Erythroblast (primary cell): ENCODE results near the gene CFAP157.

Experiments
- GATA1 ChIP-seq: IDR thresholded peaks from 2 replicates; pipeline ENCODE4 v1.6.1; 2011; ENCODE audit warnings: low read depth, mild to moderate bottlenecking, control low read depth, low read length, moderate library complexity
- POLR2A ChIP-seq: IDR thresholded peaks from 2 replicates; pipeline ENCODE4 v1.6.1; 2011; ENCODE audit warnings: mild to moderate bottlenecking, low read length

DNA sequence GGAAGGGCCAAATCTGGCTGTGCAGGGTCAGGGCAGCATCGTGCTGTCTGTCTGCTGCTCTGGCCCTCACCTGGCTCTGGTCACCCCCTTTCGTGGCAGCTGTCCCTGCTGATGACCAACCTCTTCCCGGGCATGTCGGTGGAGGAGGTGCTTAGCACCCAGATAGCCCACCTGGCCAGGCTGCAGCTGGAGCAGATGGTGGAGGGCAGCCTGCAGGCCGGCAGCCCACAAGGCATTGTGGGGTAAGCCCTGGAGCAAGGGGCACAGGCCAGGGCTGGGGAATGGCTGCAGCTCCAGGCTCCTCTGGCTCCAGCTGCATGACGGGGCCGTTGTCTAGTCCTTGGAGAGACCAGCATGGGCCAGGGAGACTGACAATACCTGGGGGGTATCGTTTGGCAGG, 20.1 kb downstream of the CFAP157 start:
- TF ChIP-seq POLR2A (no peak), GATA1 (no peak)
